ENCODE results near the gene TAGAP.
"Not testable (repeated sequence)": the region's sequence is repeated elsewhere in the genome, so short reads cannot be mapped to it uniquely, and the experiment has no call there.

Gene TAGAP

GRCh38 chr6:158991017-158991723, 53.6 kb downstream of the TAGAP start:
- Histone ChIP-seq H3K9me3 (ENCODE audit: severe bottlenecking) (peaks cover 2% of the 10 kb centered on the region), H3K27ac (ENCODE audit: poor library complexity, severe bottlenecking) (no peak overlapping the region), H3K4me1 (ENCODE audit: insufficient read depth, poor library complexity, severe bottlenecking) (peaks cover 6% of the 10 kb centered on the region), H3K27me3 (ENCODE audit: insufficient read depth, poor library complexity, severe bottlenecking) (no peaks in the 10 kb centered on the region), H3K36me3 (ENCODE audit: low read depth) (peaks cover 14% of the 10 kb centered on the region), H3K4me3 (ENCODE audit: severe bottlenecking) (no peak overlapping the region)
- no peak for TF ChIP-seq CTCF (IDR thresholded peaks at IDR 0.05; ENCODE audit: poor library complexity, severe bottlenecking)
- ATAC-seq (ENCODE audit: low read depth) (no peak), DNase-seq (ENCODE audit: low spot score) (no peak)

- H3K27ac ChIP-seq (ENCODE audit: poor library complexity, severe bottlenecking); DNase-seq (ENCODE audit: low spot score); H3K4me1 ChIP-seq (ENCODE audit: insufficient read depth, poor library complexity, severe bottlenecking); H3K9me3 ChIP-seq (ENCODE audit: severe bottlenecking); H3K4me3 ChIP-seq (ENCODE audit: severe bottlenecking); ATAC-seq (ENCODE audit: low read depth); H3K27me3 ChIP-seq (ENCODE audit: insufficient read depth, poor library complexity, severe bottlenecking): not testable (repeated sequence)
- H3K36me3 ChIP-seq (ENCODE audit: low read depth) = peaks cover 11% of the 10 kb centered on the region
These were observed 55.1 kb downstream of the TAGAP start for GRCh38 chr6:158989711-158990110.

GRCh38 chr6:158988477-158988876, 56.3 kb downstream of the TAGAP start:
- TF ChIP-seq CTCF (IDR thresholded peaks at IDR 0.05; ENCODE audit: poor library complexity, severe bottlenecking) = no peak
- no peaks in the 10 kb centered on the region for H3K27me3 ChIP-seq (ENCODE audit: insufficient read depth, poor library complexity, severe bottlenecking)
- no peak overlapping the region for H3K4me3 ChIP-seq (ENCODE audit: severe bottlenecking)
- H3K9me3 ChIP-seq (ENCODE audit: severe bottlenecking) = peaks cover 2% of the 10 kb centered on the region
- no peak overlapping the region for H3K27ac ChIP-seq (ENCODE audit: poor library complexity, severe bottlenecking)
- no peaks in the 10 kb centered on the region for H3K4me1 ChIP-seq (ENCODE audit: insufficient read depth, poor library complexity, severe bottlenecking)
- no peak for DNase-seq (ENCODE audit: low spot score)
- no peak for ATAC-seq (ENCODE audit: low read depth)
- peaks cover 2% of the 10 kb centered on the region for H3K36me3 ChIP-seq (ENCODE audit: low read depth)

- Histone ChIP-seq H3K27me3 (ENCODE audit: insufficient read depth, poor library complexity, severe bottlenecking) (no peaks in the 10 kb centered on the region), H3K4me3 (ENCODE audit: severe bottlenecking) (no peak overlapping the region), H3K4me1 (ENCODE audit: insufficient read depth, poor library complexity, severe bottlenecking) (no peaks in the 10 kb centered on the region), H3K36me3 (ENCODE audit: low read depth) (no peaks in the 10 kb centered on the region), H3K27ac (ENCODE audit: poor library complexity, severe bottlenecking) (no peak overlapping the region), H3K9me3 (ENCODE audit: severe bottlenecking) (peaks cover 2% of the 10 kb centered on the region)
- no peak for TF ChIP-seq CTCF (IDR thresholded peaks at IDR 0.05; ENCODE audit: poor library complexity, severe bottlenecking)
- DNase-seq (ENCODE audit: low spot score) (no peak), ATAC-seq (ENCODE audit: low read depth) (no peak)
These were observed 57.1 kb downstream of the TAGAP start for GRCh38 chr6:158987657-158988056.
